Common myeloid progenitor, CD34-positive (primary cell): ENCODE data around the gene RMND5B.

ENCODE experiments used
- CTCF ChIA-PET: fragments of 350-600 bp; sonication (Branson Sonifier 250); formaldehyde crosslinking; loops from one replicate; lab custom pipeline; 2021; ENCODE audit warnings: antibody characterized with exemption; lab: Charles Lee
- POLR2A ChIA-PET: fragments of 350-600 bp; sonication (Branson Sonifier 250); formaldehyde crosslinking; loops from one replicate; lab custom pipeline; 2021; ENCODE audit warnings: antibody characterized with exemption; lab: Charles Lee
- DNase-seq, 3 donors: peaks; one replicate each; pipeline versions ENCODE4 v3.0.0 to v3.0.0-alpha.2; 2013
- H3K27ac ChIP-seq, 2 experiments: 1 replicate in 1 of 2; 2 replicates in 1 of 2; pipeline ENCODE4 v1.7.0; 2013; ENCODE audit warnings: inconsistent platforms in 2 of 2, low read length in 2 of 2, mild to moderate bottlenecking in 2 of 2, low read depth in 1 of 2, moderate library complexity in 1 of 2; ENCODE audit not compliant: severe bottlenecking in 2 of 2, insufficient read depth in 1 of 2, poor library complexity in 1 of 2
- H3K27me3 ChIP-seq, 5 experiments: replicated peaks in 2 of 5; 1 replicate in 3 of 5; 2 replicates in 2 of 5; pipeline versions ENCODE4 v1.6.1 to v1.7.0; 2013; ENCODE audit warnings: low read length in 4 of 5, mild to moderate bottlenecking in 2 of 5, moderate library complexity in 2 of 5, inconsistent platforms in 1 of 5; ENCODE audit not compliant: insufficient read depth in 5 of 5, control insufficient read depth in 4 of 5
- H3K36me3 ChIP-seq, 4 experiments: 1 replicate in 2 of 4; 2 replicates in 2 of 4; pipeline versions ENCODE4 v1.6.1 to v1.7.0; 2013; ENCODE audit warnings: low read length in 3 of 4, control low read depth in 1 of 4, mild to moderate bottlenecking in 1 of 4; ENCODE audit not compliant: control insufficient read depth in 4 of 4, insufficient read depth in 4 of 4
- H3K4me1 ChIP-seq, 4 experiments: 1 replicate in 3 of 4; 2 replicates in 1 of 4; pipeline versions ENCODE4 v1.6.1 to v1.7.1; 2013; ENCODE audit warnings: low read length in 3 of 4, mild to moderate bottlenecking in 3 of 4, control low read depth in 1 of 4, inconsistent platforms in 1 of 4, moderate library complexity in 1 of 4; ENCODE audit not compliant: control insufficient read depth in 4 of 4, insufficient read depth in 4 of 4; ENCODE audit errors: control extremely low read depth in 1 of 4
- H3K4me3 ChIP-seq, 7 experiments: 1 replicate in 4 of 7; 2 replicates in 3 of 7; pipeline versions ENCODE4 v1.5.1 to v1.7.0; 2013; ENCODE audit warnings: mild to moderate bottlenecking in 7 of 7, low read length in 6 of 7, moderate library complexity in 6 of 7, inconsistent platforms in 2 of 7, low read depth in 2 of 7, control low read depth in 1 of 7; ENCODE audit not compliant: insufficient read depth in 4 of 7, control insufficient read depth in 1 of 7; ENCODE audit errors: extremely low read depth in 1 of 7
- H3K9me3 ChIP-seq, 5 experiments: 1 replicate in 4 of 5; 2 replicates in 1 of 5; pipeline versions ENCODE4 v1.6.1 to v1.7.1; 2013; ENCODE audit warnings: low read length in 4 of 5, mild to moderate bottlenecking in 2 of 5, inconsistent platforms in 1 of 5, low read depth in 1 of 5, moderate library complexity in 1 of 5; ENCODE audit not compliant: control insufficient read depth in 4 of 5, insufficient read depth in 2 of 5; ENCODE audit errors: control extremely low read depth in 1 of 5
- WGBS: methylation state at CpG from one replicate; pipeline ENCODE4 v1.1.5; 2013; ENCODE audit not compliant: insufficient coverage; 5-methylcytosine and 5-hydroxymethylcytosine counted together

Gene RMND5B

DNA sequence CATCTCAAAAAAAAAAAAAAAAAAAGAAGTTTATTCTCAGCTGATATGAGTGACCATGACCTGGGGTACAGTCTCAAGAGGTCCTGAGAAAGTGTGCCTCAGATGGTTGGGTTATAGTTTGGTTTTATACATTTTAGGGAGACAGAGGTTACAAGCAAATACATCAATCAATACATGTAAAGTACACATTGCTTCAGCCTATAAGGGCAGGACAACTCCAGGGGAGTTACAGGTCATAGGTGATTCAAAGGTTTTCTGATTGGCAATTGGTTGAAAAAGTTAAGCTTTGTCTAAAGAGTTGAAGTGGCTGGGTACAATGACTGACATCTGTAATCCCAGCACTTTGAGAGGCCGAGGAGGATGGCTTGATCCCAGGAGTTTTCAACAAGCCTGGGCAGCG, 58.6 kb downstream of the RMND5B start:
- Histone ChIP-seq H3K27ac (no peak overlapping the region), H3K4me1 (peaks cover 3 to 20% (median 16%) of the 10 kb centered on the region in 4 experiments), H3K36me3 (no peaks in the 10 kb centered on the region), H3K27me3 (no peaks in the 10 kb centered on the region), H3K9me3 (peaks cover 0 to 5% (median 0%) of the 10 kb centered on the region in 5 experiments), H3K4me3 (no peak overlapping the region)
- CTCF ChIA-PET = interaction anchor here (0.8 to 1.0 kb wide), 2 partner anchors 11 to 13 kb away, joined by 3 to 4 read pairs; no protein-coding TSS in a partner anchor
- WGBS = 44% methylated on average over 2 of the region's 2 CpGs
- no peak for DNase-seq
- POLR2A ChIA-PET = no interaction called here

DNA sequence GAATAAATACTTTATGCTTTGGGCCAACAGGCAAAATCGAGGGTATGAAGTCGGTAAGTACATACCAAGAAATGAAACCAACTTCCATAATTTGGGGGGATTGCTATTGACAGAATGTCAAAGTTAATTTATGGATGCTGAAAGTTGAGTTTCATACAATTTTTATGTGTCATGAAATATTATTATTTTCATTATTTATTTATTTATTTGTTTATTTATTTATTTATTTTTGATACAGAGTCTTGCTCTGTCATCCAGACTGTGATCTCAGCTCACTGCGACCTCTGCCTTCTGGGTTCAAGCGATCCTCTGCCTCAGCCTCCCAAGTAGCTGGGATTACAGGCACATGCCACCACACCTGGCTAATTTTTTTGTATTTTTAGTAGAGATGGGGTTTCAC, 60.8 kb downstream of the RMND5B start:
- H3K27ac ChIP-seq = no peak overlapping the region
- H3K27me3 ChIP-seq = no peaks in the 10 kb centered on the region
- H3K4me3 ChIP-seq = no peak overlapping the region
- POLR2A ChIA-PET = no interaction called here
- H3K4me1 ChIP-seq = peaks cover 3 to 24% (median 22%) of the 10 kb centered on the region in 4 experiments
- CTCF ChIA-PET = no interaction called here
- WGBS = no CpG with 5 or more reads among the region's 4 CpGs
- H3K9me3 ChIP-seq = peaks cover 0 to 5% (median 0%) of the 10 kb centered on the region in 5 experiments
- no peaks in the 10 kb centered on the region for H3K36me3 ChIP-seq
- DNase-seq = no peak

DNA sequence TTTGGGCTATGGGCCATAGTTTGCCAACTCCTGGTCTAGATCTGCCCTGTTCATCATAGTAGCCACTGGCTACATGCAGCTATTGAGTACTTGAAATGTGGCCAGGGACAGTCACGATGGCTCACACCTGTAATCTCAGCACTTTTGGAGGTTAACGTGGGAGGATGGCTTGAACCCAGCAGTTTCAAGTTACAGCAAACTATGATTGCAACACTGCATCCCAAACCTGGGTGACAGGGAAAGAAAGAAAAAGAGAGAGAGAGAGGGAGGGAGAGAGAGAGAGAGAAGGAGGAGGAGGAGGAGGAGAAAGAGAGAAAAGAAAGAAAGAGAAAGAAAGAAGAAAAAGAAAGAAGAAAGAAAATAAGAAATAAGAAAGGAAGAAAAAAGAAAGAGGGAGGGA, 61.4 kb downstream of the RMND5B start:
- POLR2A ChIA-PET = no interaction called here
- H3K27ac ChIP-seq = no peak overlapping the region
- no peaks in the 10 kb centered on the region for H3K27me3 ChIP-seq
- WGBS = 100% methylated on average over 1 of the region's 2 CpGs
- H3K4me1 ChIP-seq = peaks cover 3 to 24% (median 21%) of the 10 kb centered on the region in 4 experiments
- peaks cover 0 to 5% (median 0%) of the 10 kb centered on the region in 5 experiments for H3K9me3 ChIP-seq
- CTCF ChIA-PET = interaction anchor here (1.0 kb wide), 1 partner anchor 15 kb away, joined by 3 read pairs; no protein-coding TSS in a partner anchor
- DNase-seq = no peak
- H3K4me3 ChIP-seq = no peak overlapping the region
- no peaks in the 10 kb centered on the region for H3K36me3 ChIP-seq

DNA sequence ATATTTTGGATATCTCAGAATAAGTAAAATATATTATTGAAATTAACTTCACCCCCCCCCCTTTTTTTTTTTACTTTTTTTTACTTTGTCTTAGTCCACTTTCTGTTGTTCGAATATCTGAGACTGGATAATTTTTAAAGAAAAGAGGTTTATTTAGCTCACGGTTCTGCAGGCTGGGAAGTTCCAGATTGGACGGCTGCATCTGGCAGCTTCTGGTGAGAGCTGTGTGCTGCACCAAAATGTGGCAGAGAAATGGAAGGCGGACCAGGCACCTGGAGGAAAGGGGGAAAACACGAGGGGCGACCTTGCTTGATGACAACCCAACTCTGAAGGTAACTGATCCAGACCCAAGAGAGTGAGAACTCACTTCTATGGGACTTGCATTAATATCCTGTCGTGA, 62.0 kb downstream of the RMND5B start:
- no peak overlapping the region for H3K27ac ChIP-seq
- peaks cover 3 to 24% (median 21%) of the 10 kb centered on the region in 4 experiments for H3K4me1 ChIP-seq
- ChIA-PET CTCF (interaction anchor here (1.0 kb wide), 1 partner anchor 15 kb away, joined by 3 read pairs; no protein-coding TSS in a partner anchor), POLR2A (no interaction called here)
- DNase-seq = no peak
- 98% methylated on average over 6 of the region's 7 CpGs for WGBS
- peaks cover 0 to 5% (median 0%) of the 10 kb centered on the region in 5 experiments for H3K9me3 ChIP-seq
- no peaks in the 10 kb centered on the region for H3K36me3 ChIP-seq
- H3K4me3 ChIP-seq = no peak overlapping the region
- no peaks in the 10 kb centered on the region for H3K27me3 ChIP-seq

GRCh38 chr5:178193251-178193809, 62.5 kb downstream of the RMND5B start:
- H3K9me3 ChIP-seq = peaks cover 0 to 5% (median 0%) of the 10 kb centered on the region in 5 experiments
- peak overlapping the region in 1 of 7 experiments; percentile 1 for H3K4me3 ChIP-seq
- peaks cover 3 to 24% (median 23%) of the 10 kb centered on the region in 4 experiments for H3K4me1 ChIP-seq
- DNase-seq = peak in 1 of 3 donors; percentile 36
- CTCF ChIA-PET = interaction anchor here (1.0 to 2.2 kb wide), 2 partner anchors 9 to 11 kb away, joined by 3 to 9 read pairs; no protein-coding TSS in a partner anchor
- no peaks in the 10 kb centered on the region for H3K36me3 ChIP-seq
- 66% methylated on average over 8 of the region's 8 CpGs for WGBS
- POLR2A ChIA-PET = interaction anchor here (0.7 to 0.8 kb wide), 2 partner anchors 8 to 11 kb away, joined by 3 to 5 read pairs; partner anchors contain the start of gene HNRNPAB
- peak overlapping the region in 1 of 2 experiments; percentile 30 for H3K27ac ChIP-seq
- no peaks in the 10 kb centered on the region for H3K27me3 ChIP-seq

DNA sequence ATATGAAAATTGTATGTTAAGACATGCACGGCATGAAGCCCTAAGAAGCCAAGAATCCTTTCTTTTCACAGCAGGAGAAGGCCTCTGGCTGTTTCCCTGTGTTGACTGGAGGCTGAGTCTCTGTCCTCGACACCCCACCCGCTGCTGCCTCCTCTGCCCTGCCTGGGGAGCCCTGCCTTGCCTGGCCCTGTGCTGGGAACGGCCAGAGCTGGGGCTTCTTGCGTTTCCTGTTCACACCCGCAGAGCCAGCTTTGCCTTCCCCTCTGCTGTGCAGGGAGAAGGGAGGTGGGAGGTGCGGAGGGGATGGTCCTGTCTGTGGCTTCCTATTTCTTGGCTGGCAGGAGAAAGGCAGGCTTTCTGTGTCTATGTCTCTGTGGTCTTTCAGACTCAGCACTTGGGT, 63.2 kb downstream of the RMND5B start:
- no peaks in the 10 kb centered on the region for H3K27me3 ChIP-seq
- peak in 2 of 3 donors; percentile 46 to 53 for DNase-seq
- H3K36me3 ChIP-seq = no peaks in the 10 kb centered on the region
- peaks cover 0 to 5% (median 0%) of the 10 kb centered on the region in 5 experiments for H3K9me3 ChIP-seq
- peak overlapping the region in 5 of 7 experiments; percentile 5 to 50 (median 37) for H3K4me3 ChIP-seq
- CTCF ChIA-PET = interaction anchor here (1.0 to 2.2 kb wide), 2 partner anchors 10 to 12 kb away, joined by 3 to 9 read pairs; no protein-coding TSS in a partner anchor
- 11% methylated on average over 6 of the region's 7 CpGs for WGBS
- POLR2A ChIA-PET = interaction anchor here (0.7 to 1.2 kb wide), 3 partner anchors 9 to 12 kb away, joined by 3 to 5 read pairs (median 5); partner anchors contain the start of gene HNRNPAB
- peak overlapping the region in 1 of 2 experiments; percentile 30 for H3K27ac ChIP-seq
- peaks cover 3 to 30% (median 29%) of the 10 kb centered on the region in 4 experiments for H3K4me1 ChIP-seq
